Measurements from ENCODE around the gene ASB8. TPM values are rescaled to one million over a fixed set of nuclear protein-coding genes. Genes with fewer than 3 reads are reported as not detected.

ASB8 gene
- total RNA-seq, 1 experiment from 2014 or later, result 17.1 TPM

GRCh38 chr12:48132826-48133225 lies 24.5 kb downstream of the ASB8 start:
- Histone ChIP-seq H3K27me3 (ENCODE audit: control insufficient read depth, insufficient read depth, low read length) (no peaks in the 10 kb centered on the region), H3K4me1 (ENCODE audit: control insufficient read depth, insufficient read depth, low read length) (no peaks in the 10 kb centered on the region), H3K4me3 (ENCODE audit: low read depth in 2 of 2, low read length in 2 of 2) (no peak overlapping the region), H3K9me3 (ENCODE audit: control insufficient read depth, insufficient read depth, low read depth, low read length) (no peaks in the 10 kb centered on the region), H3K36me3 (ENCODE audit: control insufficient read depth, insufficient read depth, low read length) (peaks cover 8% of the 10 kb centered on the region), H3K27ac (ENCODE audit: low read length) (no peak overlapping the region)
- TF ChIP-seq CTCF (IDR thresholded peaks at IDR 0.05), result no peak
- POLR2A ChIA-PET, result no interaction called here
- CTCF ChIA-PET, result no interaction called here
- ATAC-seq (no peak), DNase-seq (ENCODE audit: low read depth, low spot score) (no peak)
- intact Hi-C loops (cut with micrococcal nuclease; ENCODE audit: unreplicated experiment) (no loop called here), in situ Hi-C loops (cut with HindIII; ENCODE audit: low pct_unique_long_range_greater_than_20kb, low sequenced_read_pairs) (no loop called here)
- no TSS peak for BruUV-seq (replicated peaks)

GRCh38 chr12:48131517-48131916 lies 25.8 kb downstream of the ASB8 start:
- TF ChIP-seq SIN3A (IDR thresholded peaks at IDR 0.05; ENCODE audit: borderline replicate concordance, insufficient read depth, low read depth, low read length) (no peak), TCF7L2 (IDR thresholded peaks at IDR 0.05; ENCODE audit: low read depth, low read length) (no peak), CTCF (IDR thresholded peaks at IDR 0.05) (no peak), POLR2AphosphoS5 (IDR thresholded peaks at IDR 0.05; ENCODE audit: low read depth, low read length) (no peak), REST (IDR thresholded peaks at IDR 0.05; ENCODE audit: insufficient read depth in 1 of 2, low read depth in 2 of 2, low read length in 1 of 2) (no peak)
- H3K4me3 ChIP-seq (ENCODE audit: low read depth in 2 of 2, low read length in 2 of 2), result no peak overlapping the region
- peaks cover 7% of the 10 kb centered on the region for H3K36me3 ChIP-seq (ENCODE audit: control insufficient read depth, insufficient read depth, low read length)
- ChIA-PET POLR2A (no interaction called here), CTCF (no interaction called here)
- no peaks in the 10 kb centered on the region for H3K4me1 ChIP-seq (ENCODE audit: control insufficient read depth, insufficient read depth, low read length)
- intact Hi-C loops (cut with micrococcal nuclease; ENCODE audit: unreplicated experiment), result no loop called here
- BruUV-seq (replicated peaks), result no TSS peak
- no peak overlapping the region for H3K27ac ChIP-seq (ENCODE audit: low read length)
- H3K9me3 ChIP-seq (ENCODE audit: control insufficient read depth, insufficient read depth, low read depth, low read length), result no peaks in the 10 kb centered on the region
- DNase-seq (ENCODE audit: low read depth, low spot score), result no peak
- ATAC-seq, result no peak
- in situ Hi-C loops (cut with HindIII; ENCODE audit: low pct_unique_long_range_greater_than_20kb, low sequenced_read_pairs), result no loop called here
- no peaks in the 10 kb centered on the region for H3K27me3 ChIP-seq (ENCODE audit: control insufficient read depth, insufficient read depth, low read length)

- ChIA-PET CTCF (no interaction called here), POLR2A (no interaction called here)
- in situ Hi-C loops (cut with HindIII; ENCODE audit: low pct_unique_long_range_greater_than_20kb, low sequenced_read_pairs) (no loop called here), intact Hi-C loops (cut with micrococcal nuclease; ENCODE audit: unreplicated experiment) (no loop called here)
- DNase-seq (ENCODE audit: low read depth, low spot score), result no peak
- Histone ChIP-seq H3K4me1 (ENCODE audit: control insufficient read depth, insufficient read depth, low read length) (no peaks in the 10 kb centered on the region), H3K27ac (ENCODE audit: low read length) (no peak overlapping the region), H3K4me3 (ENCODE audit: low read depth in 2 of 2, low read length in 2 of 2) (no peak overlapping the region), H3K9me3 (ENCODE audit: control insufficient read depth, insufficient read depth, low read depth, low read length) (no peaks in the 10 kb centered on the region), H3K27me3 (ENCODE audit: control insufficient read depth, insufficient read depth, low read length) (no peaks in the 10 kb centered on the region), H3K36me3 (ENCODE audit: control insufficient read depth, insufficient read depth, low read length) (peaks cover 9% of the 10 kb centered on the region)
- TF ChIP-seq POLR2AphosphoS5 (IDR thresholded peaks at IDR 0.05; ENCODE audit: low read depth, low read length) (no peak), CTCF (IDR thresholded peaks at IDR 0.05) (no peak), SIN3A (IDR thresholded peaks at IDR 0.05; ENCODE audit: borderline replicate concordance, insufficient read depth, low read depth, low read length) (no peak), TCF7L2 (IDR thresholded peaks at IDR 0.05; ENCODE audit: low read depth, low read length) (no peak), REST (IDR thresholded peaks at IDR 0.05; ENCODE audit: insufficient read depth in 1 of 2, low read depth in 2 of 2, low read length in 1 of 2) (no peak)
- no TSS peak for BruUV-seq (replicated peaks)
- ATAC-seq, result no peak
Measured at GRCh38 chr12:48129376-48129775, 27.9 kb downstream of the ASB8 start.
